HCEC 1CT (cell line): Measurements from ENCODE around the gene SLC47A2.

Experiments used
- DNase-seq: peaks from one replicate; pipeline ENCODE4 v3.0.0-alpha.2; 2017

Gene SLC47A2

GRCh38 chr17:19642373-19642893 lies 74.0 kb downstream of the SLC47A2 start:
- no peak for DNase-seq

DNA sequence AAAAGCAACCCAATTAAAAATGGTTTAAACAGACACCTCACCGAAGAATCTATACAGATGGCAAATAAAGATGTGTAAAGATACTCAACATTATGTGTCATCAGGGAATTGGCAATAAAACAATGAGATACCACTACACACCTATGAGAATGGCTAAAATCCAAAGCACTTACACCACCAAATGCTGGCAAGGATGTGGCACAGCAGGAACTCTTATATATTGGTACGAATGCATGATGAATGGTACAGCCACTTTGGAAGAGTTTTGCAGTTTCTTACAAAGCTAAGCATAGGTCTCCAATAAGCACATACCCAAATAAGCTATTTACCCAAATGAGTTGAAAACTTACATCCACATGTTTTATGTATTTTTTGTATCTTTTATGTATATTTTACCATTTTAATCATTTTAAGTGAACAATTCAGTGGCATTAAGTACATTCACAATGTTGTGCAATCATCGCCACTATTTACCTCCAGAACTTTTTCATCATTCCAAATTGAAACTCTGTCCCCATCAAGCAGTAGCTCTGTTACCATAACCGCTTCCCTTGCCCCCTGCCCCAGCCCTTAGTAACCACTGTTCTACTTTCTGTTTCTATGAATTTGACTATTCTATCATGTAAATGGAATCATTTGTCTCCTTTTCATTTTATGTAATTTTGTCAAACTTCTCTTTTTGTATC lies 74.6 kb downstream of the SLC47A2 start:
- no peak for DNase-seq

DNA sequence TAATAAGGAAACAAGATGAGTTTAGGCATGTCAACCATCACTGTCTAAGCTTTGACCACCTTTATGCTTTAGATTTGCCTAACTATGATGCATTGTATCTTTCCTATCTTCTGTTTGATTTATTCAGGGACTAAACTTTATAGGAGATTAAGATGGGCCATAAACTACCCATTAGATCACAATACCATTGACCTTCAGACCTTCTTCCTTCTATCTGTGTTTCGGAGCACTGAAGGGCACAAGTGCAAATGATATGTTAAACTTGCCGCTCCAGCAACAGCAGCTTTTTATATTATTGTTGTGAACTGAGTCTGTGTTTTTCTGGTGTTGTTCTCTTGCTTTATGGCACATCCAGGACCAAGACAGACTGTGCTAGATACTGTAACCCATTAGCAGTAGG lies 84.5 kb downstream of the SLC47A2 start:
- DNase-seq = no peak

DNA sequence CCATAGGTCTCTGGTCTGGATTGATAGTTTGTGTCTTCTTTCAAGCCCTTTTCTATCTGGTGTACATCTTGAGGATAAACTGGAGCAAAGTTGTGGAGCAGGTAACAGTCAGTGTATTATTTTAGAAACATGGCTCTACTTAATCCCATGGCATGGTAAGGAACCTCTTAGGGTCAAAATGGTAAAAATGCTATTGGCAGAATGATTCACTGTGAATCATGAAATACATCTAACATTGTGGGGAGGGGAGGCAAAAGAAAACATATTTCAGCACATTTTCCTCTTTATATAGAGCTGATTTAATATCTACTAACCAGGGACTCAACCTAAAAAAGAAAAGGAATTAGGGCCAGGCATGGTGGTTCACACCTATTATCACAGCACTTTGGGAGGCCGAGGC lies 85.7 kb downstream of the SLC47A2 start:
- no peak for DNase-seq

- no peak for DNase-seq
Observed at GRCh38 chr17:19630035-19630434, 86.3 kb downstream of the SLC47A2 start.

DNA sequence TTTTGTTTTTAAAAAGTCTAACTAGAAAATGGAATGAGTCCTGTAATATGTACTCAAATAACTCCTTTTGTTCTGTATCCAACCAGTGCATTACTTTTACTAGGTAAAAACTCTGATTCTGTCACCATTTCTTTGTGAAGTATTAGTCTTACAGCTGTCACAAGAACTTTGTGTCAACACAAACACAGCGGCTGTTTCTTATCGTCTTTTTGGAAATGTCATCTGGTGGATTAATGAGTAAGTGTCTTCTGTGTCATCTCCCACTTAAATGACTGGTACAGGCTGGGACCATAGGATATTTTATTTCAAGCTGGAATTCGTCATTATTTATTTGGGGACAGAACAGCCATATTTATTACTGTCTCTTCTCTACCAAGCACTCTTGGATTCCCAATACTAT lies 86.9 kb downstream of the SLC47A2 start:
- DNase-seq = no peak
